Left cardiac atrium (tissue), 4 donors: ENCODE measurements around the gene PCDHA3. TPM values are rescaled to one million over a fixed set of nuclear protein-coding genes. Genes with fewer than 3 reads are reported as not detected.
"Not testable (repeated sequence)": the region's sequence is repeated elsewhere in the genome, so short reads cannot be mapped to it uniquely, and the experiment has no call there.

Experiments
- ATAC-seq, 2 donors: fragments of 200-7000 bp; cut with Tn5 transposase; one replicate each; pipeline ENCODE4 v1.9.1; 2020; ENCODE audit warnings: mild to moderate bottlenecking in 2 of 2, moderate library complexity in 2 of 2
- DNase-seq: peaks from one replicate; pipeline ENCODE4 v3.0.0-alpha.2; 2020
- intact Hi-C, 2 donors: fragments of 100-400 bp; cut with DNase I; formaldehyde crosslinking; loops; one replicate each; pipeline versions ENCODE4 v1.14.1 to v1.15.1; 2022 to 2023
- total RNA-seq, 2 donors: library from RNA; stranded (reverse); fragmentation: NEBNext Ultra II Directional; extraction: Animal tissue kit (Norgen Biotek cat#: 25700); gene quantifications; one replicate each; pipeline ENCODE4 v1.2.1, GENCODE V29; 2021
- donor health status: DM: no; HTN: yes; CAD: no.
- donor health status: DM: no; HTN: yes; CAD: no; lungs with severe emphysema.
- donor health status: DM: yes; HTN: yes; CAD: no.
- donor health status: Dilated cardiomyopathy.

The PCDHA3 gene
- total RNA-seq, 2 donors from 2014 or later, result 0.06 to 0.44 TPM

DNA sequence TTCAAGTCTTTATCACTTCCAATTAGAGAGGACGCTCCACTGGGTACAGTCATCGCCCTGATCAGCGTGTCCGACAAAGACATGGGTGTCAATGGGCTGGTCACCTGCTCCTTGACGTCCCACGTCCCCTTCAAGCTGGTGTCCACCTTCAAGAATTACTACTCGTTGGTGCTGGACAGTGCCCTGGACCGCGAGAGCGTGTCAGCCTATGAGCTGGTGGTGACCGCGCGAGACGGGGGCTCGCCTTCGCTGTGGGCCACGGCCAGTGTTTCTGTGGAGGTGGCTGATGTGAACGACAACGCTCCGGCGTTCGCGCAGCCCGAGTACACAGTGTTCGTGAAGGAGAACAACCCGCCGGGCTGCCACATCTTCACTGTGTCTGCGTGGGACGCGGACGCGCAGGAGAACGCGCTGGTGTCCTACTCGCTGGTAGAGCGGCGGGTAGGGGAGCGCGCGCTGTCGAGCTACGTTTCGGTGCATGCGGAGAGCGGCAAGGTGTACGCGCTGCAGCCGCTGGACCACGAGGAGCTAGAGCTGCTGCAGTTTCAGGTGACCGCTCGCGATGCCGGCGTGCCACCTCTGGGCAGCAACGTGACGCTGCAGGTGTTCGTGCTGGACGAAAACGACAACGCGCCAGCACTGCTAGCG is 7.5 kb downstream of the PCDHA3 start:
- ATAC-seq, intact Hi-C loops, DNase-seq: not testable (repeated sequence)

DNA sequence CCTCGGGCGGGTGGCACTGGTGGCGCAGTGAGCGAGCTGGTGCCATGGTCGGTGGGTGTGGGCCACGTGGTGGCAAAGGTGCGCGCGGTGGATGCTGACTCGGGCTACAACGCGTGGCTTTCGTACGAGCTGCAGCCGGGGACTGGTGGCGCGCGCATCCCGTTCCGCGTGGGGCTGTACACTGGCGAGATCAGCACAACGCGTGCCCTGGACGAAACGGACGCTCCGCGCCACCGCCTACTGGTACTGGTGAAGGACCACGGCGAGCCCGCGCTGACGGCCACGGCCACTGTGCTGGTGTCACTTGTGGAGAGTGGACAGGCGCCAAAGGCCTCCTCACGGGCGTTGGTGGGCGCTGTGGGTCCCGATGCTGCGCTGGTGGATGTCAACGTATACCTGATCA is 8.0 kb downstream of the PCDHA3 start:
- no peak for ATAC-seq
- intact Hi-C loops, result no loop called here
- DNase-seq, result no peak

DNA sequence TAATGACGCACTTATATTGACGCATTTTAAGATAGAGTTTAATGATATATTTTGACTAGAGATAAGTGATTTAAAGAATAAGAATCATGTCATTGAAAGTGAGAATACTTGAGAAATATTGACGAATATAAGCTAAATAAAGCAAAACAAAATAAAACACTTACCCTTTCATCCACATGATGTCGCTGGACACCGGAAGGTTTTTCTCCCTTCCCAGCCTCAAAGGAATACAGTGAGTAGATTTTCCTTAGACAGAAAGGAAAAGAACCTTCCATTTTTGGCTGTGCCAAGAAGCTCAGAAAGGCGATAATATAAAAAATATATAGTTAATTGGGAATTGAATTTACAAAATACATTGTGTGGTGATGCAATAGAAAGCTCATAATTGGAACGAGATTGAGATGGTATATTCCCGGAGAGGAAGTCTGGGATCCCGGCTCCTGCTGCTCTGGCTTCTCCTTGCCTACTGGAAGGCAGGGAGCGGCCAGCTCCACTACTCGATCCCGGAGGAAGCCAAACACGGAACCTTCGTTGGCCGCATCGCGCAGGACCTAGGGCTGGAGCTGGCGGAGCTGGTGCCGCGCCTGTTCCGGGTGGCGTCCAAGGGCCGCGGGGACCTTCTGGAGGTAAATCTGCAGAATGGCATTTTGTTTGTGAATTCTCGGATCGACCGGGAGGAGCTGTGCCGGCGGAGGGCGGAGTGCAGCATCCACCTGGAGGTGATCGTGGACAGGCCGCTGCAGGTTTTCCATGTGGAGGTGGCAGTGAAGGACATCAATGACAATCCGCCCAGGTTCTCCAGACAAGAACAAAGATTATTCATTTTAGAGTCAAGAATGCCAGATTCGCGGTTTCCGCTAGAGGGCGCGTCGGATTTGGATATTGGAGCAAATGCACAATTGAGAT is 20.8 kb downstream of the PCDHA3 start, which contains the start of gene PCDHA5:
TSS of gene PCDHA5 (plus strand) at position 239 of the 906 bp plus-strand sequence.
- intact Hi-C loops, result no loop called here
- DNase-seq, result no peak
- ATAC-seq, result no peak

DNA sequence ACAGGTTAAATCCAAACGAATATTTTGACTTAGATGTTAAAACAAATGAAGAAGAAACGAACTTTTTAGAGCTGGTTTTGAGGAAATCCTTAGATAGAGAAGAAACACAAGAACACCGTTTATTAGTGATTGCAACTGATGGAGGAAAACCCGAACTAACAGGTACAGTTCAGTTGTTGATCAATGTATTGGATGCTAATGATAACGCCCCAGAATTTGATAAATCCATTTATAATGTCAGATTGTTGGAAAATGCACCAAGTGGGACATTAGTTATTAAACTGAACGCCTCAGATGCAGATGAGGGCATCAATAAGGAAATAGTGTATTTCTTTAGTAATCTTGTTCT is 21.4 kb downstream of the PCDHA3 start:
- intact Hi-C loops, result no loop called here

DNA sequence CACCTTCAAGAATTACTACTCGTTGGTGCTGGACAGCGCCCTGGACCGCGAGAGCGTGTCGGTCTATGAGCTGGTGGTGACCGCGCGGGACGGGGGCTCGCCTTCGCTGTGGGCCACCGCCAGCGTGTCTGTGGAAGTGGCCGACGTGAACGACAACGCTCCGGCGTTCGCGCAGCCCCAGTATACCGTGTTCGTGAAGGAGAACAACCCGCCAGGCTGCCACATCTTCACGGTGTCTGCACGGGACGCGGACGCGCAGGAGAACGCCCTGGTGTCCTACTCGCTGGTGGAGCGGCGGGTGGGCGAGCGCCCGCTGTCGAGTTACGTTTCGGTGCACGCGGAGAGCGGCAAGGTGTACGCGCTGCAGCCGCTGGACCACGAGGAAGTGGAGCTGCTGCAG is 22.1 kb downstream of the PCDHA3 start:
- ATAC-seq, DNase-seq, intact Hi-C loops: not testable (repeated sequence)

More for the DNA sequence above, 21.4 kb downstream of the PCDHA3 start:
- ATAC-seq (no peak), DNase-seq (no peak)

DNA sequence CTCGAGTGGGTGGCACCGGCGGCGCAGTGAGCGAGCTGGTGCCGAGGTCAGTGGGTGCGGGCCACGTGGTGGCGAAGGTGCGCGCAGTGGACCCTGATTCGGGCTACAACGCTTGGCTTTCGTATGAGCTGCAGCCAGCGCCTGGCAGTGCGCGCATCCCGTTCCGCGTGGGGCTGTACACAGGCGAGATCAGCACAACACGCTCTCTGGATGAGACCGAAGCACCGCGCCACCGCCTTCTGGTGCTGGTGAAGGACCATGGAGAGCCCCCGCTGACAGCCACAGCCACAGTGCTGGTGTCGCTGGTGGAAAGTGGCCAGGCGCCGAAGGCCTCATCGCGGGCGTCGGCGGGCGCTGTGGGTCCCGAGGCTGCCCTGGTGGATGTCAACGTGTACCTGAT is 22.6 kb downstream of the PCDHA3 start:
- intact Hi-C loops, result no loop called here
- DNase-seq (no peak), ATAC-seq (no peak)

DNA sequence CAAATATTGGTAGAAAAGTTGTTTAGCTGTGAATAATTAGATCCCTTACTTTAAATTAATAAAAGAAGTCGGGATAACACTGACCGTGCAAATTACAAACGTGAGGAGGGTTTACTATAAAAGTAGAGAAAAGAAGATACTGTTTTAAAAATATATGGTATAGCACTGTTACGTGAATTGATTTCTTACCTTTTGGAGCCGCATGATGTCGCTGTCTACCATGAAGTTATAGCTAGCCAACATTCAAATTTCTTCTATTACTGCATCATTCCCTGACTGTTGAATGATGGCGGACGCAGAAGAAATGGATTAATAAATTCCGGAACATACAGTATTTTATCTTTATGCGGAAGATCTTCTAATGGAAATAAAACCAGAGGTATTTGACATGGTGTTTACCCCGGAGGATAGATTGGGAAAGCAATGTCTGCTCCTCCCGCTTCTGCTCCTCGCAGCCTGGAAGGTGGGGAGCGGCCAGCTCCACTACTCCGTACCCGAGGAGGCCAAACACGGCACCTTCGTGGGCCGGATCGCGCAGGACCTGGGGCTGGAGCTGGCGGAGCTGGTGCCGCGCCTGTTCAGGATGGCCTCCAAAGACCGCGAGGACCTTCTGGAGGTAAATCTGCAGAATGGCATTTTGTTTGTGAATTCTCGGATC is 27.0 kb downstream of the PCDHA3 start, which contains the start of gene PCDHA6:
TSS of gene PCDHA6 (plus strand) at position 257 of the 658 bp plus-strand sequence. CDS start at position 389, 132 bp downstream.
- intact Hi-C loops, result no loop called here
- DNase-seq, result no peak
- ATAC-seq, result no peak

DNA sequence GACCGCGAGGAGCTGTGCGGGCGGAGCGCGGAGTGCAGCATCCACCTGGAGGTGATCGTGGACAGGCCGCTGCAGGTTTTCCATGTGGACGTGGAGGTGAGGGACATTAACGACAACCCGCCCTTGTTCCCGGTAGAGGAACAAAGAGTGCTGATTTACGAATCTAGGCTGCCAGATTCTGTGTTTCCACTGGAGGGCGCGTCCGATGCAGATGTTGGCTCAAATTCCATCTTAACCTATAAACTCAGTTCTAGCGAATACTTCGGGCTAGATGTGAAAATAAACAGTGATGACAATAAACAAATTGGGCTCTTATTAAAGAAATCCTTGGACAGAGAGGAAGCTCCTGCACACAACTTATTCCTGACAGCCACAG is 27.5 kb downstream of the PCDHA3 start:
- no peak for ATAC-seq
- intact Hi-C loops, result no loop called here
- DNase-seq, result no peak

DNA sequence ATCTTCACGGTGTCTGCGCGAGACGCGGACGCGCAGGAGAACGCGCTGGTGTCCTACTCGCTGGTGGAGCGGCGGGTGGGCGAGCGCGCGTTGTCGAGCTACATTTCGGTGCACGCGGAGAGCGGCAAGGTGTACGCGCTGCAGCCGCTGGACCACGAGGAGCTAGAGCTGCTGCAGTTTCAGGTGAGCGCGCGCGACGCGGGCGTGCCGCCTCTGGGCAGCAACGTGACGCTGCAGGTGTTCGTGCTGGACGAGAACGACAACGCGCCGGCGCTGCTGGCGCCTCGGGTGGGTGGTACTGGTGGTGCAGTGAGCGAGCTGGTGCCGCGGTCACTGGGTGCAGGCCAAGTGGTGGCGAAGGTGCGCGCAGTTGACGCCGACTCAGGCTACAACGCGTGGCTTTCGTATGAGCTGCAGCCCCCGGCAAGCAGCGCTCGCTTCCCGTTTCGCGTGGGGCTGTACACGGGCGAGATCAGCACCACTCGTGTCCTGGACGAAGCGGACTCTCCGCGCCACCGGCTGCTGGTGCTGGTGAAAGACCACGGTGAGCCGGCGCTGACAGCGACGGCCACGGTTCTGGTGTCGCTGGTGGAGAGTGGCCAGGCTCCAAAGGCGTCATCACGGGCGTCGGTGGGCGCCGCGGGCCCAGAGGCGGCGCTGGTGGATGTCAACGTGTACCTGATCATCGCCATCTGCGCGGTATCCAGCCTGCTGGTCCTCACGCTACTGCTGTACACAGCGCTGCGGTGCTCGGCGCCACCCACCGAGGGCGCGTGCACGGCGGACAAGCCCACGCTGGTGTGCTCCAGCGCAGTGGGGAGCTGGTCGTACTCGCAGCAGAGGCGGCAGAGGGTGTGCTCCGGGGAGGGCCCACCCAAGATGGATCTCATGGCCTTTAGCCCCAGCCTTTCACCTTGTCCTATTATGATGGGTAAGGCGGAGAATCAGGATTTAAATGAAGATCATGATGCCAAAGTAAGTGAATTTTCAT is 28.9 kb downstream of the PCDHA3 start:
- DNase-seq, ATAC-seq, intact Hi-C loops: not testable (repeated sequence)

GRCh38 chr5:140833993-140834392 is 33.1 kb downstream of the PCDHA3 start, which contains the start of gene PCDHA7:
PCDHA7 (plus strand) TSS chr5:140834269; CDS start chr5:140834384, 115 bp downstream.
- intact Hi-C loops, result no loop called here
- ATAC-seq (no peak), DNase-seq (no peak)

GRCh38 chr5:140834439-140835008 is 33.7 kb downstream of the PCDHA3 start:
- intact Hi-C loops, ATAC-seq, DNase-seq: not testable (repeated sequence)

DNA sequence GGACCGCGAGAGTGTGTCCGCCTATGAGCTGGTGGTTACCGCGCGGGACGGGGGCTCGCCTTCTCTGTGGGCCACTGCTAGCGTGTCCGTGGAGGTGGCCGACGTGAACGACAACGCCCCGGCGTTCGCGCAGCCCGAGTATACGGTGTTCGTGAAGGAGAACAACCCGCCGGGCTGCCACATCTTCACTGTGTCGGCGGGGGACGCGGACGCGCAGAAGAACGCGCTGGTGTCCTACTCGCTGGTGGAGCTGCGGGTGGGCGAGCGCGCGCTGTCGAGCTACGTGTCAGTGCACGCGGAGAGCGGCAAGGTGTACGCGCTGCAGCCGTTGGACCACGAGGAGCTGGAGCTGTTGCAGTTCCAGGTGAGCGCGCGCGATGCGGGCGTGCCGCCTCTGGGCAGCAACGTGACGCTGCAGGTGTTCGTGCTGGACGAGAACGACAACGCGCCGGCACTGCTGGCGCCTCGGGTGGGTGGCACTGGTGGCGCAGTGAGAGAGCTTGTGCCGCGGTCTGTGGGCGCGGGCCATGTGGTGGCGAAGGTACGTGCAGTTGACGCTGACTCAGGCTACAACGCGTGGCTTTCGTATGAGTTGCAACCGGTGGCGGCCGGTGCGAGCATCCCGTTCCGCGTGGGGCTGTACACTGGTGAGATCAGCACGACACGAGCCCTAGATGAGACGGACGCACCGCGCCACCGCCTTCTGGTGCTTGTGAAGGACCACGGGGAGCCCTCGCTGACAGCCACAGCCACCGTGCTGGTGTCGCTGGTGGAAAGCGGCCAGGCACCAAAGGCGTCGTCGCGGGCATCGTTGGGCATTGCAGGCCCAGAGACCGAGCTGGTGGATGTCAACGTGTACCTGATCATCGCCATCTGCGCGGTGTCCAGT is 35.0 kb downstream of the PCDHA3 start:
- no peak for ATAC-seq
- DNase-seq, result no peak
- intact Hi-C loops, result no loop called here

GRCh38 chr5:140840978-140841962 is 40.4 kb downstream of the PCDHA3 start, which contains the start of gene PCDHA8:
PCDHA8 (plus strand) TSS chr5:140841187; CDS start chr5:140841322, 135 bp downstream.
- ATAC-seq (no peak), DNase-seq (no peak)
- intact Hi-C loops, result no loop called here

GRCh38 chr5:140842798-140843733 is 42.2 kb downstream of the PCDHA3 start:
- intact Hi-C loops, result no loop called here
- ATAC-seq (no peak), DNase-seq (no peak)
